Fibroblast of skin of left biceps (primary cell): ENCODE data around the gene ARHGAP4.

Source experiments
- DNase-seq, 2 experiments: peaks; one replicate each; pipeline ENCODE4 v3.0.0-alpha.2; 2013; ENCODE audit warnings: low read depth in 2 of 2

Gene ARHGAP4

GRCh38 chrX:153925739-153926551, at the start of gene ARHGAP4:
Gene ARHGAP4, minus strand, starts transcription at chrX:153926264. Its CDS starts 62 bp downstream, at chrX:153926202.
- no peak for DNase-seq

- no peak for DNase-seq
These were observed 48.7 kb upstream of the ARHGAP4 start for GRCh38 chrX:153974726-153975286.

- no peak for DNase-seq
These were observed 48.1 kb upstream of the ARHGAP4 start for GRCh38 chrX:153974003-153974725.

- no peak for DNase-seq
These were observed 47.3 kb upstream of the ARHGAP4 start for GRCh38 chrX:153973127-153974002.

- peak; percentile 67 to 69 for DNase-seq
These were observed 46.5 kb upstream of the ARHGAP4 start, which contains the start of gene TMEM187 for GRCh38 chrX:153972368-153973126. Gene TMEM187, plus strand, starts transcription at chrX:153972754. Its CDS starts 9,309 bp downstream, at chrX:153982063.

GRCh38 chrX:153971450-153972367, 45.6 kb upstream of the ARHGAP4 start, which contains the start of gene HCFC1:
Gene HCFC1, minus strand, starts transcription at chrX:153971818. Its CDS starts 978 bp downstream, at chrX:153970840.
- DNase-seq, result peak; percentile 79 to 80

- DNase-seq, result peak; percentile 60 to 62
These were observed 45.0 kb upstream of the ARHGAP4 start for GRCh38 chrX:153971124-153971449.

GRCh38 chrX:153970357-153971123, 44.5 kb upstream of the ARHGAP4 start:
- DNase-seq, result no peak

GRCh38 chrX:153969904-153970356, 43.9 kb upstream of the ARHGAP4 start:
- DNase-seq, result no peak

GRCh38 chrX:153969125-153969903, 43.2 kb upstream of the ARHGAP4 start:
- DNase-seq, result no peak

GRCh38 chrX:153968754-153969124, 42.7 kb upstream of the ARHGAP4 start:
- DNase-seq, result no peak

- DNase-seq, result no peak
These were observed 42.2 kb upstream of the ARHGAP4 start for GRCh38 chrX:153968255-153968654.

- no peak for DNase-seq
These were observed 41.6 kb upstream of the ARHGAP4 start for GRCh38 chrX:153967536-153968224.

GRCh38 chrX:153966841-153967535, 40.9 kb upstream of the ARHGAP4 start:
- no peak for DNase-seq

GRCh38 chrX:153966283-153966688, 40.2 kb upstream of the ARHGAP4 start:
- no peak for DNase-seq

- no peak for DNase-seq
These were observed 39.3 kb upstream of the ARHGAP4 start for GRCh38 chrX:153965406-153965805.

- no peak for DNase-seq
These were observed 38.0 kb upstream of the ARHGAP4 start for GRCh38 chrX:153964105-153964504.
